OCI-LY1 (cell line): Measurements from ENCODE around the gene VPS35L.

Source experiments
- H2AFZ ChIP-seq: fragments of 200-600 bp; sonication (generic), shearing (Covaris generic); 2 replicates; pipeline ENCODE4 v1.6.0; 2014; ENCODE audit warnings: antibody characterized with exemption, mild to moderate bottlenecking, low read length
- H3F3A ChIP-seq: fragments of 200-600 bp; sonication (generic), shearing (Covaris generic); 2 replicates; pipeline ENCODE4 v1.6.0; 2014; ENCODE audit warnings: mild to moderate bottlenecking, antibody characterized with exemption, low read length, moderate library complexity; ENCODE audit not compliant: insufficient read depth
- H3K27ac ChIP-seq: fragments of 200-600 bp; sonication (generic); 2 replicates; pipeline ENCODE4 v1.5.1; 2014; ENCODE audit warnings: low read length, mixed run types, mild to moderate bottlenecking, low read depth; ENCODE audit not compliant: poor library complexity, severe bottlenecking
- H3K27me3 ChIP-seq: fragments of 200-600 bp; sonication (generic); 2 replicates; pipeline ENCODE4 v1.6.0; 2014; ENCODE audit warnings: antibody characterized with exemption, mild to moderate bottlenecking, low read length, moderate library complexity; ENCODE audit not compliant: insufficient read depth
- H3K36me3 ChIP-seq: fragments of 200-600 bp; sonication (generic); 2 replicates; pipeline ENCODE4 v1.6.1; 2014; ENCODE audit warnings: mild to moderate bottlenecking, antibody characterized with exemption, low read length, moderate library complexity, mixed read lengths; ENCODE audit not compliant: insufficient read depth
- H3K4me1 ChIP-seq: fragments of 200-600 bp; sonication (generic); 2 replicates; pipeline ENCODE4 v1.5.1; 2014; ENCODE audit warnings: mild to moderate bottlenecking, low read length, moderate library complexity; ENCODE audit not compliant: insufficient read depth, severe bottlenecking
- H3K4me2 ChIP-seq: fragments of 200-600 bp; sonication (generic), shearing (Covaris generic); 2 replicates; pipeline ENCODE4 v1.6.1; 2014; ENCODE audit warnings: low read length
- H3K4me3 ChIP-seq: fragments of 200-600 bp; sonication (generic); 2 replicates; pipeline ENCODE4 v1.5.1; 2014; ENCODE audit warnings: low read length, low read depth, mild to moderate bottlenecking, mixed read lengths; ENCODE audit not compliant: poor library complexity, severe bottlenecking
- H3K79me2 ChIP-seq: fragments of 200-600 bp; shearing (Covaris generic); 2 replicates; pipeline ENCODE4 v1.6.1; 2016; ENCODE audit warnings: mixed run types, low read length, mixed read lengths; ENCODE audit not compliant: insufficient read depth
- H3K9ac ChIP-seq: fragments of 200-600 bp; sonication (generic), shearing (Covaris generic); 2 replicates; pipeline ENCODE4 v1.6.1; 2014; ENCODE audit warnings: mild to moderate bottlenecking, low read length, mixed read lengths
- H3K9me2 ChIP-seq: fragments of 200-600 bp; sonication (generic), shearing (Covaris generic); 2 replicates; pipeline ENCODE4 v1.6.1; 2014; ENCODE audit warnings: low read depth, mild to moderate bottlenecking, low read length, mixed read lengths
- H3K9me3 ChIP-seq: fragments of 200-600 bp; shearing (Covaris generic); 2 replicates; pipeline ENCODE4 v1.6.1; 2014; ENCODE audit warnings: low read length, mixed read lengths
- H4K20me1 ChIP-seq: fragments of 200-600 bp; sonication (generic), shearing (Covaris generic); 2 replicates; pipeline ENCODE4 v1.6.0; 2016; ENCODE audit warnings: mild to moderate bottlenecking, low read length; ENCODE audit not compliant: insufficient read depth
- EZH2 ChIP-seq: fragments of 200-600 bp; sonication (generic), shearing (Covaris generic); IDR thresholded peaks from 2 replicates; pipeline ENCODE4 v1.8.0; 2017; ENCODE audit warnings: borderline replicate concordance, mixed run types, mild to moderate bottlenecking, antibody characterized with exemption, low read length, moderate library complexity, mixed read lengths
- TF ChIP-seq, protein P1 (sequence below): fragments of 200-600 bp; sonication (generic), shearing (Covaris generic); IDR thresholded peaks from 2 replicates; pipeline ENCODE4 v1.5.1; 2017; ENCODE audit warnings: mild to moderate bottlenecking, antibody characterized with exemption, low read length, moderate library complexity, mixed read lengths

The VPS35L gene

GRCh38 chr16:19639986-19640421 lies 84.5 kb downstream of the VPS35L start:
- Histone ChIP-seq H3K9ac (no peak overlapping the region), H3K79me2 (no peaks in the 10 kb centered on the region), H3F3A (no peaks in the 10 kb centered on the region), H3K9me2 (no peaks in the 10 kb centered on the region), H3K36me3 (peaks cover 50% of the 10 kb centered on the region), H2AFZ (no peak overlapping the region), H3K4me1 (no peaks in the 10 kb centered on the region), H3K4me3 (no peak overlapping the region), H3K27me3 (no peaks in the 10 kb centered on the region), H3K27ac (no peak overlapping the region), H3K4me2 (no peak overlapping the region), H4K20me1 (no peaks in the 10 kb centered on the region), H3K9me3 (no peaks in the 10 kb centered on the region)
- no peak for TF ChIP-seq EZH2
- TF ChIP-seq, protein P1, sequence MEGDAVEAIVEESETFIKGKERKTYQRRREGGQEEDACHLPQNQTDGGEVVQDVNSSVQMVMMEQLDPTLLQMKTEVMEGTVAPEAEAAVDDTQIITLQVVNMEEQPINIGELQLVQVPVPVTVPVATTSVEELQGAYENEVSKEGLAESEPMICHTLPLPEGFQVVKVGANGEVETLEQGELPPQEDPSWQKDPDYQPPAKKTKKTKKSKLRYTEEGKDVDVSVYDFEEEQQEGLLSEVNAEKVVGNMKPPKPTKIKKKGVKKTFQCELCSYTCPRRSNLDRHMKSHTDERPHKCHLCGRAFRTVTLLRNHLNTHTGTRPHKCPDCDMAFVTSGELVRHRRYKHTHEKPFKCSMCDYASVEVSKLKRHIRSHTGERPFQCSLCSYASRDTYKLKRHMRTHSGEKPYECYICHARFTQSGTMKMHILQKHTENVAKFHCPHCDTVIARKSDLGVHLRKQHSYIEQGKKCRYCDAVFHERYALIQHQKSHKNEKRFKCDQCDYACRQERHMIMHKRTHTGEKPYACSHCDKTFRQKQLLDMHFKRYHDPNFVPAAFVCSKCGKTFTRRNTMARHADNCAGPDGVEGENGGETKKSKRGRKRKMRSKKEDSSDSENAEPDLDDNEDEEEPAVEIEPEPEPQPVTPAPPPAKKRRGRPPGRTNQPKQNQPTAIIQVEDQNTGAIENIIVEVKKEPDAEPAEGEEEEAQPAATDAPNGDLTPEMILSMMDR = no peak

DNA sequence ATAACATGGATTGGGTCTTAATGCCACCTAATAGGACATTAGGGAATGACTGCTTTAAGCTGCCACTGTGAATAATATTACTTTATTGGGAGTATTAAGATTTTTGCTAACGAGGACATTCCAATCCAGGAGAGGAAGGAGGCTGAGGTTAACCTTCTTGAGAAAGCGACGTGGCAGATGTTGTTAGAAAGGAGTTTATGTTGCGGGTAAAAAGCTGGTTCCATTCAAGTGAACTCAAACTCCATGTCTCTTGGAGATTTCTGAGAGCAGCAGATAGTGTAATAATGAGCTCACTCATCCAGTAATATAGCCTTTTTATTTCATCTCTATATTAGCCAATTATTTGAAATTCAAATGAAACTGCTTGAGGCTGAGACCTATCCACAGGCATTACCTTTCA lies 87.0 kb downstream of the VPS35L start:
- TF ChIP-seq EZH2 = no peak
- TF ChIP-seq, protein P1 = no peak
- no peak overlapping the region for H2AFZ ChIP-seq
- H3K4me1 ChIP-seq = no peaks in the 10 kb centered on the region
- no peaks in the 10 kb centered on the region for H4K20me1 ChIP-seq
- no peaks in the 10 kb centered on the region for H3K9me2 ChIP-seq
- no peaks in the 10 kb centered on the region for H3F3A ChIP-seq
- H3K79me2 ChIP-seq = no peaks in the 10 kb centered on the region
- peaks cover 33% of the 10 kb centered on the region for H3K36me3 ChIP-seq
- H3K27ac ChIP-seq = no peak overlapping the region
- no peak overlapping the region for H3K4me2 ChIP-seq
- H3K27me3 ChIP-seq = no peaks in the 10 kb centered on the region
- no peaks in the 10 kb centered on the region for H3K9me3 ChIP-seq
- H3K4me3 ChIP-seq = no peak overlapping the region
- no peak overlapping the region for H3K9ac ChIP-seq

DNA sequence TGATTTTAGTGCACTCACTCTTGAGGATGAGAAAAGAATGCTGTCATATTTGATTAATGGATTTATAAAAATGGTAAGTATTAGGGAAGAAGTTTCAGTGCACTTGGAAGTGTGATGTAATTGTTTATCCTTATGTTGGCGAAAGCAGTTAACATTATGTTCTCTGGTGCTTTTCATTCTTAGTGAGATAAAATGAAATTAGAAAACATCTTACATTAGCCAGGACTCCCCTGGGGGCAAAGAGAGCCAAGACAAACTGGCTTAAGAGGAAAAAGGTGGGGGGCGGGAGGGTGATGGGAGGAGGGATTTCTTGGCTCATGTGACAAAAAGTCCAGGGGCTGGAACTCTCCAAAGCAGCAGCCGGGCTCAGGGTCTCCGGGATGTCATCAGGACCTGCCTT lies 89.4 kb downstream of the VPS35L start:
- H3K4me3 ChIP-seq = no peak overlapping the region
- H2AFZ ChIP-seq = no peak overlapping the region
- H3F3A ChIP-seq = no peaks in the 10 kb centered on the region
- no peak overlapping the region for H3K4me2 ChIP-seq
- no peak overlapping the region for H3K9ac ChIP-seq
- no peak overlapping the region for H3K27ac ChIP-seq
- TF ChIP-seq, protein P1 = no peak
- no peak for TF ChIP-seq EZH2
- H3K27me3 ChIP-seq = no peaks in the 10 kb centered on the region
- H3K9me3 ChIP-seq = no peaks in the 10 kb centered on the region
- no peaks in the 10 kb centered on the region for H3K79me2 ChIP-seq
- H3K4me1 ChIP-seq = no peaks in the 10 kb centered on the region
- no peaks in the 10 kb centered on the region for H3K9me2 ChIP-seq
- H4K20me1 ChIP-seq = no peaks in the 10 kb centered on the region
- H3K36me3 ChIP-seq = peaks cover 20% of the 10 kb centered on the region; the same call in 1 of the 2 replicates
